Kidney (tissue), 14 donors: ENCODE results near the gene PRM3. TPM values are rescaled to one million over a fixed set of nuclear protein-coding genes. Genes with fewer than 3 reads are reported as not detected.

Source experiments
- DNase-seq, 5 donors: peaks; one replicate each; pipeline ENCODE4 v3.0.0-alpha.2; 2013 to 2020
- FAIRE-seq: peaks from 2 replicates; lab custom pipeline; 2012; peaks lifted over from hg19 to GRCh38; lab: Jason Lieb, UNC
- H3K27ac ChIP-seq, 2 donors: one replicate each; pipeline ENCODE4 v1.7.0; 2013; ENCODE audit warnings: low read depth in 2 of 2, low read length in 2 of 2, inconsistent platforms in 1 of 2
- H3K27me3 ChIP-seq: one replicate; pipeline ENCODE4 v1.7.1; 2013; ENCODE audit warnings: low read length, inconsistent platforms; ENCODE audit not compliant: control insufficient read depth, insufficient read depth
- H3K36me3 ChIP-seq, 3 donors: one replicate each; pipeline versions ENCODE4 v1.7.0 to v1.7.1; 2013; ENCODE audit warnings: low read length in 3 of 3, control low read depth in 1 of 3, inconsistent platforms in 1 of 3; ENCODE audit not compliant: insufficient read depth in 3 of 3, control insufficient read depth in 2 of 3
- H3K4me1 ChIP-seq, 3 donors: one replicate each; pipeline versions ENCODE4 v1.7.0 to v1.7.1; 2013; ENCODE audit warnings: low read length in 3 of 3, inconsistent platforms in 1 of 3, low read depth in 1 of 3; ENCODE audit not compliant: control insufficient read depth in 2 of 3, insufficient read depth in 2 of 3
- H3K4me3 ChIP-seq, 3 donors: one replicate each; pipeline versions ENCODE4 v1.7.0 to v1.8.1; 2013; ENCODE audit warnings: low read length in 3 of 3, control low read depth in 1 of 3, inconsistent platforms in 1 of 3
- H3K9ac ChIP-seq, 3 donors: one replicate each; pipeline versions ENCODE4 v1.7.0 to v1.7.1; 2013; ENCODE audit warnings: low read length in 3 of 3, control low read depth in 1 of 3, inconsistent platforms in 1 of 3
- H3K9me3 ChIP-seq, 3 donors: one replicate each; pipeline versions ENCODE4 v1.7.0 to v1.7.1; 2013; ENCODE audit warnings: low read length in 3 of 3, control low read depth in 1 of 3, inconsistent platforms in 1 of 3; ENCODE audit not compliant: control insufficient read depth in 2 of 3, insufficient read depth in 1 of 3
- CTCF ChIP-seq: IDR thresholded peaks from 3 replicates; pipeline ENCODE4 v1.5.1; 2012; ENCODE audit warnings: mild to moderate bottlenecking, moderate library complexity, borderline replicate concordance; ENCODE audit not compliant: insufficient read depth; ENCODE audit errors: extremely low read depth
- intact Hi-C: fragments of 100-400 bp; cut with DNase I; formaldehyde crosslinking; loops from one replicate; pipeline ENCODE4 v1.11.1; 2022
- polyA plus RNA-seq: library from polyadenylated mRNA; stranded (reverse); fragments of 350-450 nt; fragmentation: Illumina TruSeq; extraction: RNeasy Lipid Tissue Mini Kit (QIAGEN cat#74804); gene quantifications from one replicate; pipeline ENCODE4 v1.2.3, GENCODE V29; 2014; ENCODE audit warnings: low read depth, low replicate concordance; ENCODE audit not compliant: insufficient read depth
- total RNA-seq: library from RNA; stranded (reverse); fragmentation: NEBNext Ultra II Directional; extraction: Animal tissue kit (Norgen Biotek cat#: 25700); gene quantifications from one replicate; pipeline ENCODE4 v1.2.1, GENCODE V29; 2021
- donor health status: control.
- donor health status: control.
- donor health status: control.
- donor health status: control.
- donor health status: control.
- donor health status: DM: yes; HTN: yes; CAD: no.
- donor health status: Normal renal cell carcinoma (clear cell type).

The PRM3 gene
- total and polyA plus RNA-seq, 2 donors from 2014 or later: not detected

- no peaks in the 10 kb centered on the region for H3K9me3 ChIP-seq
- no peak for DNase-seq
- TF ChIP-seq CTCF: no peak
- H3K4me1 ChIP-seq: no peaks in the 10 kb centered on the region
- intact Hi-C loops: no loop called here
- no peak overlapping the region for H3K9ac ChIP-seq
- H3K27me3 ChIP-seq: no peaks in the 10 kb centered on the region
- no peak for FAIRE-seq
- H3K27ac ChIP-seq: no peak overlapping the region
- H3K36me3 ChIP-seq: no peaks in the 10 kb centered on the region
- no peak overlapping the region for H3K4me3 ChIP-seq
Observed at GRCh38 chr16:11241480-11242204, 31.8 kb downstream of the PRM3 start.

- H3K9me3 ChIP-seq: no peaks in the 10 kb centered on the region
- no peaks in the 10 kb centered on the region for H3K27me3 ChIP-seq
- FAIRE-seq (no peak), DNase-seq (peak in 3 of 5 donors; percentile 67 to 76 (median 75))
- H3K4me1 ChIP-seq: no peaks in the 10 kb centered on the region
- H3K36me3 ChIP-seq: no peaks in the 10 kb centered on the region
- TF ChIP-seq CTCF: no peak
- H3K4me3 ChIP-seq: no peak overlapping the region
- intact Hi-C loops: no loop called here
- no peak overlapping the region for H3K9ac ChIP-seq
- no peak overlapping the region for H3K27ac ChIP-seq
Observed at GRCh38 chr16:11240636-11241473, 32.6 kb downstream of the PRM3 start.

- TF ChIP-seq CTCF: no peak
- FAIRE-seq: no peak
Observed at GRCh38 chr16:11239644-11240632, 33.5 kb downstream of the PRM3 start.

More at GRCh38 chr16:11239644-11240632, 33.5 kb downstream of the PRM3 start:
- H3K27me3 ChIP-seq: no peaks in the 10 kb centered on the region
- H3K27ac ChIP-seq: no peak overlapping the region
- H3K4me3 ChIP-seq: no peak overlapping the region
- peaks cover 0 to 3% (median 0%) of the 10 kb centered on the region in 3 donors for H3K4me1 ChIP-seq
- no peak for DNase-seq
- no peak overlapping the region for H3K9ac ChIP-seq
- intact Hi-C loops: no loop called here
- H3K9me3 ChIP-seq: no peaks in the 10 kb centered on the region
- H3K36me3 ChIP-seq: no peaks in the 10 kb centered on the region
